NT2/D1 (cell line): Measurements from ENCODE around the gene TRNT1.
A peak's percentile ranks its signal among the peaks of the same experiment; 100 is the strongest.

Experiments used
- DNase-seq: peaks from one replicate; pipeline ENCODE4 v3.0.0-alpha.2; 2011; ENCODE audit warnings: low read depth, low spot score
- H3K27me3 ChIP-seq: 2 replicates; pipeline ENCODE4 v1.6.0; 2011; ENCODE audit warnings: mild to moderate bottlenecking; ENCODE audit not compliant: insufficient read length, insufficient read depth
- H3K36me3 ChIP-seq: 2 replicates; pipeline ENCODE4 v1.6.1; 2011; ENCODE audit warnings: mild to moderate bottlenecking, low read length, mixed read lengths; ENCODE audit not compliant: insufficient read depth, insufficient read length
- H3K4me1 ChIP-seq: 2 replicates; pipeline ENCODE4 v1.5.1; 2011; ENCODE audit not compliant: insufficient read depth, insufficient read length
- H3K4me3 ChIP-seq: 2 replicates; pipeline ENCODE4 v1.5.1; 2011; ENCODE audit warnings: low read depth; ENCODE audit not compliant: insufficient read length
- H3K9ac ChIP-seq: 2 replicates; pipeline ENCODE4 v1.6.0; 2011; ENCODE audit warnings: low read depth; ENCODE audit not compliant: insufficient read length
- H3K9me3 ChIP-seq: 2 replicates; pipeline ENCODE4 v1.5.1; 2011; ENCODE audit warnings: mild to moderate bottlenecking, low read length; ENCODE audit not compliant: insufficient read depth
- SUZ12 ChIP-seq: IDR thresholded peaks from 2 replicates; pipeline ENCODE4 v1.6.1; 2011; ENCODE audit not compliant: insufficient read length, insufficient read depth; ENCODE audit errors: extremely low read depth
- YY1 ChIP-seq: IDR thresholded peaks from 2 replicates; pipeline ENCODE4 v1.6.1; 2011; ENCODE audit not compliant: insufficient read length, insufficient read depth
- ZNF274 ChIP-seq: IDR thresholded peaks from 2 replicates; pipeline ENCODE4 v1.6.1; 2011; ENCODE audit warnings: mild to moderate bottlenecking, low read depth, low read length

The TRNT1 gene

DNA sequence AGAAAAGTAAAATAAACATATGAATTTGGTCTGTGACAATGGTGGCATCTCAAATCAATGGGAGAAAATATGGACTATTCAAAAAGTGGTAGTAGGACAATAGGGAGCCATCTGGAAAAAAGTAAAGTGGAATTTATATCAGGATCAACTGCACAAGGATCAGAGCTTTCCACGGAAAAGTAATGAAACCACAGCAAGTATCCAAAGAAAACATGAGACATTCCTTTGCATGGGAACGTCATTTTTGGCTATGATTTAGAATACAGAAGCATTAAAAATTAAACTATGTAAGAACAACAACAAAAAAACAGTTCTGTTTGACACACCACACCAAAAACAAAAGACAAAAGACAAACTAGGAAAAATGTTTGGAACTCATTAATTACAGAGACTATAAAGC is 34.1 kb downstream of the TRNT1 start:
- Histone ChIP-seq H3K9me3 (no peaks in the 10 kb centered on the region), H3K4me3 (no peak overlapping the region), H3K4me1 (no peaks in the 10 kb centered on the region), H3K27me3 (no peaks in the 10 kb centered on the region), H3K9ac (no peak overlapping the region), H3K36me3 (peaks cover 66% of the 10 kb centered on the region)
- DNase-seq, result no peak
- TF ChIP-seq SUZ12, result no peak
- TF ChIP-seq ZNF274, result no peak
- no peak for TF ChIP-seq YY1

DNA sequence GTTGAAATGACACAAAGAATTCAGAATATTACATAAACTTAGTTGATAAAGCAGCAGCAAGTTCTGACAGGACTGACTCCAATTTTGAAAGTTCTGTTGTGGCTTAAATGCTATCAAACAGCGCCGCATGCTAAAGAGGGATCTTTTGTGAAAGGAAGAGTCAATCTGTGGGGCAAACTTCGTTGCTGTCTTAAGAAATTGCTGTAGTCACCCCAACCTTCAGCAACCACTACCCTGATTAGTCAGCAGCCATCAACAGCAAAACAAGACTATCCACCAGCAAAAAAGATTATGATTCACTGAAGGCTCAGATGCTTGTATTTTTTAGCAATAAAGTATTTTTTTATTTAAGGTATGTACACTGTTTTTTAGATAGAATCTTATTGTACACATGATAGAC is 38.5 kb downstream of the TRNT1 start:
- Histone ChIP-seq H3K4me1 (no peaks in the 10 kb centered on the region), H3K9me3 (no peaks in the 10 kb centered on the region), H3K27me3 (no peaks in the 10 kb centered on the region), H3K36me3 (peaks cover 73% of the 10 kb centered on the region), H3K9ac (no peak overlapping the region), H3K4me3 (no peak overlapping the region)
- no peak for TF ChIP-seq SUZ12
- no peak for TF ChIP-seq YY1
- no peak for TF ChIP-seq ZNF274
- DNase-seq, result no peak

DNA sequence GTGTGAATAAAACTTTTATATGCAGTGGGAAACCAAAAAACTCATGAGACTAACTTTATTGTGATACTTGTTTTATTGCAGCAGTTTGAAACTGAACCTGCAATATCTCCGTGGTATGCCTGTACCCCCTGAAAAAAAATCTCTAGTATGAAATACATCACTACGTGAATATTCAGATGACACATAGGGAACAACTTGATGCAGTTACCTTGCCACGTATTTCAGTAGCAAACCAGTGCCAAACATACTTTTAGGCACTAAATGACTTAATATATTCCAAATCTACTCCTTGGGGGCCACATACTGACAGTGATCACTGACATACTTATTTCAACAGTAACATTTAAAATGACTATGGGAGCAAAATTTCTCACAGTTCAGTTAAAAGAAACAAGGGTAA is 38.9 kb downstream of the TRNT1 start:
- Histone ChIP-seq H3K9me3 (no peaks in the 10 kb centered on the region), H3K4me3 (no peak overlapping the region), H3K27me3 (no peaks in the 10 kb centered on the region), H3K9ac (no peak overlapping the region), H3K4me1 (no peaks in the 10 kb centered on the region), H3K36me3 (peaks cover 76% of the 10 kb centered on the region)
- DNase-seq, result no peak
- no peak for TF ChIP-seq SUZ12
- TF ChIP-seq YY1, result no peak
- no peak for TF ChIP-seq ZNF274

DNA sequence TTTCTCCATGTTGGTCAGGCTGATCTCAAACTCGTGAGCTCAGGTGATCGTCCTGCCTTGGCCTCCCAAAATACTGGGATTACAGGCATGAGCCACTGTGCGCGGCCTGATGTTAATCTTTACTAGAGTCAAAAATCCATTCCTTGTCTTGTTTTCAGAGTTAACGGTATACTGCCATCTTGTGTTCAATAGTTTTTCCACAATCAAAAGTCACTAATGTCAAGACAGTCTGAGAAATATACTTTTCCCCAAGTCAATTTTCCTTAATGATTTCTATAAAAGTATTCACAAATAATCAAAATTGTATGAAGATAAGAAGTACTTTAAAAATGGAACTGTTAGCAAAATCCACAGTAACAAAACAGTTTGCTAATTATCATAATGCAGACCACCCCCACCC is 44.3 kb downstream of the TRNT1 start:
- peaks cover 87% of the 10 kb centered on the region for H3K36me3 ChIP-seq
- no peak for TF ChIP-seq YY1
- no peak for TF ChIP-seq ZNF274
- no peak for TF ChIP-seq SUZ12
- peak; percentile 11 for DNase-seq

DNA sequence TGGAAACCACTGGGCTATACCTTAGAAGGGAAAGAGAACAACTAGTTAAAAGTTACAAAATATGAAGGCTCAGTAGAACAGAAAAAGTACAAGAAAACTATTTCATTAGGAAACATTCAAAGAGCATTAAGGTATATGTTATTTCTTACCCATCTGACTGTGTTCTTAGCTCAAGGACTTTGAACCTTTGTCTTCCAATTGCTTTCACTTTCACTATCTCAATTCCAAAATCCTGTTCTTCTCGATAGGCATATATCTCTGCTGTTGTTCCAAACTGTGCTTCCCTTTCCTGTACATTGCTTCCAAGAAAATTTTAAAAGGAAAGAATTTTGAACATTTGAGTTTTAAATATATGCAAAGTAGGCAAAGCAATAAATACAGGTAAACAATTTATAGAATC is 45.9 kb downstream of the TRNT1 start:
- Histone ChIP-seq H3K27me3 (no peaks in the 10 kb centered on the region), H3K9ac (no peak overlapping the region), H3K4me1 (no peaks in the 10 kb centered on the region), H3K36me3 (peaks cover 77% of the 10 kb centered on the region), H3K4me3 (no peak overlapping the region), H3K9me3 (no peaks in the 10 kb centered on the region)
- DNase-seq, result no peak
- TF ChIP-seq SUZ12, result no peak
- no peak for TF ChIP-seq ZNF274
- TF ChIP-seq YY1, result no peak

More for the DNA sequence above, 44.3 kb downstream of the TRNT1 start:
- Histone ChIP-seq H3K27me3 (no peaks in the 10 kb centered on the region), H3K4me3 (no peak overlapping the region), H3K9ac (no peak overlapping the region), H3K9me3 (no peaks in the 10 kb centered on the region), H3K4me1 (no peaks in the 10 kb centered on the region)

DNA sequence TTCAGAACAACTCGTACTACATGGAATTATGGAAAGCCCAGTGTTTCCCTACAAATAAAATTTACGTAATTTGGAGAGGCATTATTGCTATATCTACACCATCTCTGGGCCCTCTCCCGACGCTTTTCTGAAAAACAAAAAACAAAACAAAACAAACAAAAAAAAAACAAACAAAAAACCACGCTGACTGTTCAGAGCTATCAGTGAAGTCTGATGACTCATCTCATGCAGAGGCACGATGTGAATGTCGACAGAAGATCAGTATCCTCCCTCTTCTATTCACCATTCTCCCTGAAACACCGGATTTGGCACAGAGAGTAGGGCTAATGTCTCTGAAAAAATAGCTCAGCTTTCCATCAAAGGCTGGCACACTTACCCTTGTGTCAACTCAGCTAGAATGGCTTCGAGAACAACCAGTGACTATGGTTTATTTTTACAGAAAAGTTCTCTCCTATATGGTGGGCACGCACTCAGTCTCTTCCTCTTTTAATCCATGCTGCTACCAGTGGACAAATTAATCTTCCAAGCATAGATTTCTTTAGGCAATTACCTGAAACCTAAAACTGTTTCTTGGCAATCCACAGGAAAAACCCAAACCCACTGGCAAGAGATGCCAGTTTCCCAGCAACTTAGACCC is 51.2 kb downstream of the TRNT1 start:
- H3K9ac ChIP-seq, result peak overlapping the region; percentile 16
- peaks cover 34% of the 10 kb centered on the region for H3K36me3 ChIP-seq
- no peak for TF ChIP-seq ZNF274
- TF ChIP-seq YY1, result no peak
- TF ChIP-seq SUZ12, result no peak
- no peak for DNase-seq
- H3K27me3 ChIP-seq, result peaks cover 7% of the 10 kb centered on the region
- H3K9me3 ChIP-seq, result no peaks in the 10 kb centered on the region
- H3K4me3 ChIP-seq, result no peak overlapping the region
- H3K4me1 ChIP-seq, result no peaks in the 10 kb centered on the region

DNA sequence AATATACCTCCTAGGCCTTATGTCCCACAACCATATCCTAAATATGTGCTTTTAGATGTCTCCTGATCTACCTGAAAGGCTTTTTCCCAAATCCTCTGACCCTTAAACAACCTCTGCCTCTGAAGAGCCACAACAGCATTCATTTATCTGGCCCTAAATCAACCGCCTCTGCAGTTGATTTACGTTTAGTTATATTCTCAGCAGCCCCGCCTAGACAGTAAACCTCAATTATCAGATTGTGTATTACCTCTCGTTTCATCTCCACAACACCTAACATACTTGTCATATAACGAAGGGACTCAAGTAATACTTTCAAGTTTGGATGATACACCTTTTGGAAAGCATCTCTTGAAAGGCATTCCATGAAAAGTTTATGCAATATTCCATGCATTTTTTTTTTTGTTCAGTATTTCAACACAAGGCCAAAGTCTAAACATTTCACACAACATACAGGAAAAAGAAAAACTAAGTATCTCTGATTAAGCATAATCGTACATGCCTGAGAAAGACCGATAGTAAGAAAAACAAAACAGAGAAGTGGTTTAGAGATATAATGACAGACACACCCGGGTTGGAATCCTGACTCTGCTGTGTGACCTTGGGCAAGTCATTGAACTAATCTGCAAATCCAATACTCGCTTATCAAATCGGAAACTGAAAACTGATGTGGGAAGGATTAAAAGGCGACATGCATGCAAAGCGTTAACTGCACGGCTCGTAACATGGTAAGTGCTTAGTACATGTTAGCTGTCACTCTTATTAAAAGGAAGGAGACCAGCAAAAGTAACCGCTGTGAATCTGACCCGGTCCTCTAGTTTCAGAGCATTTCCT is 52.0 kb downstream of the TRNT1 start:
- TF ChIP-seq YY1 (no peak), ZNF274 (no peak), SUZ12 (no peak)
- no peak for DNase-seq
- H3K4me1 ChIP-seq, result no peaks in the 10 kb centered on the region
- peak overlapping the region; percentile 99 for H3K9ac ChIP-seq
- H3K36me3 ChIP-seq, result peaks cover 27% of the 10 kb centered on the region
- peak overlapping the region; percentile 98 for H3K4me3 ChIP-seq
- no peaks in the 10 kb centered on the region for H3K9me3 ChIP-seq
- H3K27me3 ChIP-seq, result peaks cover 7% of the 10 kb centered on the region
